ENCODE measurements around the gene DRP2. TPM values are rescaled to one million over a fixed set of nuclear protein-coding genes. Genes with fewer than 3 reads are reported as not detected.
A peak's percentile ranks its signal among the peaks of the same experiment; 100 is the strongest.
"Not testable (repeated sequence)": the region's sequence is repeated elsewhere in the genome, so short reads cannot be mapped to it uniquely, and the experiment has no call there.

The DRP2 gene
- total and polyA plus RNA-seq, 2 donors, result 0.75 to 2.7 TPM

DNA sequence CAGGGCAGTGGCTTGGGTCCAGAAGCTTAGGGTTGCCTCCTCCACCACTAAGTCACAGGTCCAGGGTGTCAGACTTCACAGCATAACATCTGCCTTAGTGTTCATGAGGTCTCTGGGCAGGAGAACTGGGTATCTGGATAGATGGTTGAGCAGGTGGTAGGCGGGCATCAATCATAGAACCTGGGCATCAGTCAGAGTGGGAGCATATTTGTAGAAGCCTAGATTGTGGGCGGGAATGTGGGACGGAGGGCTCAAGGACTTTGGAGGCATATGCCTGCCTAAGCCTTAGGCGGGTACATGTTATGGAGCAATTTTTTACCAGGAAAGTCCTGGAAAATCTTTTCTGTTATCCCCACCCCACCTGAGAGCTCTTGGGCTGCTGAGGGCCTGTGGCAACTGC is 43.0 kb downstream of the DRP2 start:
- Histone ChIP-seq H3K36me3 (ENCODE audit: insufficient read depth) (no peaks in the 10 kb centered on the region), H3K27ac (ENCODE audit: low read depth) (no peak overlapping the region), H3K4me3 (ENCODE audit: low read depth, low read length) (no peak overlapping the region), H3K4me1 (ENCODE audit: insufficient read depth) (no peaks in the 10 kb centered on the region)
- WGBS, result 98% methylated on average over 4 of the region's 4 CpGs
- no peak for DNase-seq (ENCODE audit: extremely low spot score)

DNA sequence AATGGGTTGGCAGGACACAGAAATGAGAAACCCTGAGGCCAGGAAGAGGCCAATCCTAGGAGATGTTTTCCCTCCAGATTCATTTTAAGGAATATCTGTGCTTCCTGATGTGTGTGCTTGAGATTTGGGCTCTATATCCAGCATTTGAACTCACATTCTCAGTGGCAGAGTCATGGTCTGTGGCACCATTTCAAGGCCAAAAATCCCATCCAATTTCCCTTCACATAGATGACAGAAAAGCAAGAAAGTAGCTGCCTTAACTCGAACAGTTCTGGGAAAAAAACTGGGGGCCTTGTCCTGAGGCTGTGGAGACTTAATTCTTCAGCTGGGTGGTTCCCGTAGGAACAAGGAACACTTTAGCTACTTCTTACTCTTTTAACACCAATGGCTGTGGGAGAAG is 44.2 kb downstream of the DRP2 start:
- Histone ChIP-seq H3K36me3 (ENCODE audit: insufficient read depth) (no peaks in the 10 kb centered on the region), H3K4me1 (ENCODE audit: insufficient read depth) (no peaks in the 10 kb centered on the region), H3K4me3 (ENCODE audit: low read depth, low read length) (no peak overlapping the region), H3K27ac (ENCODE audit: low read depth) (no peak overlapping the region)
- DNase-seq (ENCODE audit: extremely low spot score), result no peak
- 73% methylated on average over 2 of the region's 2 CpGs for WGBS

DNA sequence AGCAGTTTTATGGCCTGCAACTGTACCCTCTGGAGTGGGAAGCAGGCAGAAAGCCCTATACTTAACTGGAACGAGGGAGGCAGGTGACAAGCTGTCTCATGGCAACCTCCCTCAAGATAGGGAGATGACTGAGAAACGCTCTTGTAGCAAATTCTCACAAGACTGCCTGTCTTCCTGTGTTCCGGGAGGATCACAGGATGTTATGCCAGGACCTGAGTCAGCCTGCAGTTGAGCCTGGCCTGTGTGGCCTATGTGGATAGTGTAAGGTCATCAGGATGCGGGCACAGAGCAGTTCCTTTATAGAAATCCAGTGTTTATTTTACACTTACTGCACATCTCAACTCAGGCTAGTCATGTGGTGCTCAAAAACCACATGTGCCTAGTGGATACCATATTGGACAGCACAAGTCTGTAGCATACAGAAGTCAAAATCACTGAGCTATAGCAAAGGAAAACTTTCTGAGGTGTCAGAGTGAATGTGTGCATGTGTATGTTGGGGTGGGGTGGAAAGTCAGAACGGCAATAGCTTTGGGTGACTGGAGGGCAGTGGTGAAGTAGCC is 46.4 kb downstream of the DRP2 start:
- H3K4me1 ChIP-seq (ENCODE audit: insufficient read depth), result no peaks in the 10 kb centered on the region
- H3K36me3 ChIP-seq (ENCODE audit: insufficient read depth), result no peaks in the 10 kb centered on the region
- 59% methylated on average over 5 of the region's 5 CpGs for WGBS
- no peak for DNase-seq (ENCODE audit: extremely low spot score)
- no peak overlapping the region for H3K4me3 ChIP-seq (ENCODE audit: low read depth, low read length)
- H3K27ac ChIP-seq (ENCODE audit: low read depth), result no peak overlapping the region

DNA sequence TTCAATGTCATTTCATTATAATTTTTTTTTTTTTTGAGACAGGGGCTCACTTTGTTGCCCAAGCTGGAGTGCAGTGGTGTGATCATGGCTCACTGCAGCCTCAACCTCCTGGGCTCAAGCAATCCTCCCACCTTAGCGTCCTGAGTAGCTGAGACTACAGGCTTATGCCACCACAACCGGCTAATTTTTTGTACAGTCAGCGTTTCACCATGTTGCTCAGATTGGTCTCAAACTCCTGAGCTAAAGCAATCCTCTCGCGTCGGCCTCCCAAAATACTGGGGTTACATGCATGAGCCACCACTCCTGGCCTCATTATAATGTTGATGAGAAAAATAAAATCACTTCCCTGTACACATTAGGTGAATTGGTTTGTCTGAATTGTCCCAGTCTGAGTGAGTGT is 54.6 kb downstream of the DRP2 start:
- Histone ChIP-seq H3K4me1 (ENCODE audit: insufficient read depth) (no peaks in the 10 kb centered on the region), H3K4me3 (ENCODE audit: low read depth, low read length) (no peak overlapping the region), H3K27ac (ENCODE audit: low read depth) (no peak overlapping the region), H3K36me3 (ENCODE audit: insufficient read depth) (no peaks in the 10 kb centered on the region)
- 95% methylated on average over 6 of the region's 6 CpGs for WGBS
- DNase-seq (ENCODE audit: extremely low spot score), result no peak

DNA sequence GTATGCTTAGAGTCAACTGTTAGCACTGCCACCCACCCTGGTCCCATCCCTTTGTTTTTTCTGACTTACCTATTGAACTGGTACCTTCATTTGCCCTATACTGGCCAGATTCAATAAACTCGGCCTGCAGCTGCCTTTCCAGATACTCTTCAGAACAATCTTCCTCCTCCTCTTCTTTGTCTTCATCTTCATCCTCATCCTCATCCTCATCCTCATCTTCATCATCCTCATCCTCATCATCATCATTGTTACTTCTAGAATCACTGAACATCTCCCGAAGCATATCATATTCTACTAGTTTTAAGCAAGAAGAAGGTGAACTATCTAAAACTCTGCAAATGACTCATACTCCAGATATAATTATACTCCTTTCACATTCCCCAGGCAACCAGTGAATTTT is 56.7 kb downstream of the DRP2 start:
- 93% methylated on average over 2 of the region's 2 CpGs for WGBS
- DNase-seq (ENCODE audit: extremely low spot score), result no peak
- no peak overlapping the region for H3K27ac ChIP-seq (ENCODE audit: low read depth)
- no peaks in the 10 kb centered on the region for H3K4me1 ChIP-seq (ENCODE audit: insufficient read depth)
- no peak overlapping the region for H3K4me3 ChIP-seq (ENCODE audit: low read depth, low read length)
- H3K36me3 ChIP-seq (ENCODE audit: insufficient read depth), result no peaks in the 10 kb centered on the region

DNA sequence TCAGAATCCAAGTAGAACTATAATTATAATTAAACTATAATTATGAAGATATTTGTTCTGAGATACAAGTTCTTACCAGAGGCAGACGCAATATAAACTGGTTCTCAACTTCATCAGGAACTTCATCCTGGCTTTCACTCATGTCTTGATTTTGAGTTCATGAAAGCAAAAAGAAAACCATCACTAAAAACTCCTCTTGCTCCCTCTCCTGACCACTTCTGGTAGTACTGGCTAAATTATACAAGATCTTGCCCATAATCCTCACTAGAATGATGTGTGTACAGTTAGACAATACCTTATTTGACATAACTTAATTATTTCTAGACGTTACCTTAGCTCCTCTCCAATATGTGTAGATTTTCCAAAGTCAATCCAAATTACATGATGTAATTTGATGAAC is 67.8 kb downstream of the DRP2 start:
- H3K27ac ChIP-seq (ENCODE audit: low read depth), result no peak overlapping the region
- no peak overlapping the region for H3K4me3 ChIP-seq (ENCODE audit: low read depth, low read length)
- 8% methylated on average over 2 of the region's 2 CpGs for WGBS
- DNase-seq (ENCODE audit: extremely low spot score), result no peak
- no peaks in the 10 kb centered on the region for H3K36me3 ChIP-seq (ENCODE audit: insufficient read depth)
- no peaks in the 10 kb centered on the region for H3K4me1 ChIP-seq (ENCODE audit: insufficient read depth)

DNA sequence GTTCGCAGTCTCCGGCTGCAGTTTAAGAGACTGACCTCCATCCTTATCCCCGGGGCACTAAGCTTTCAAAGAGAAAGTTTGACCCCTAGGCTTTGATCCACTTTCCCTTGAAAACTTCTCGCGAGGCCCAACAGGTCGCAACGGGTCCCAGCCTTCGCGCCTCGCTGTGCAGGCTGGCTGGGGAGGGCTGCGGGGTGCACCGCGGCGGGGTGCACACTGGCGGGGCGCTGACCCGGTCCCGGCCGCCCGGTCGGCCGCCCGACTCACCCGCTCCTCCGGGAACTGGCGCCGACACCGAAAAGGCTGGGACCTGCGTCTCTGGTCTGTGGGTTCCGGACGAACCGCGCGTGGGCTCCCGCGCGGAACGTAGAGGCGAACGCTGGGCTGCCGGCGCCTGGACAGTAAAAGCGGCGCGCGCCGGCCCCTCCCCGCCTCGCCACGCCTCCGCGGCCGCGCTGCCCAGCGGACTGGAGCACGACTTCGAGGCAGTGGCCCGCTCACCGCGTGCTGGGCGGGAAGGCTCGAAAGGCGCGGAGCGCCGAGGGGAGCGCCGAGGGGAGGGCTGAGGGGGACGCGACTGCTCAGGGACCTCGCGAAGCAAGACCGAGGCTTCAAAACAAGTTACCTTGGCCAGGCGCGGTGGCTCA is 71.5 kb downstream of the DRP2 start, which contains the start of gene TAF7L:
Gene TAF7L (minus strand): TSS at position 378 of the 647 bp plus-strand sequence. CDS start 3,791 bp downstream, outside the sequence.
- Histone ChIP-seq H3K27ac (ENCODE audit: low read depth) (no peak within 1 kb of the TSS), H3K4me3 (ENCODE audit: low read depth, low read length) (peak within 1 kb of the TSS; percentile 29), H3K36me3 (ENCODE audit: insufficient read depth) (no peaks in the 10 kb centered on the region), H3K4me1 (ENCODE audit: insufficient read depth) (no peaks in the 10 kb centered on the region)
- no peak for DNase-seq (ENCODE audit: extremely low spot score)
- WGBS, result 10% methylated on average over 74 of the region's 75 CpGs

DNA sequence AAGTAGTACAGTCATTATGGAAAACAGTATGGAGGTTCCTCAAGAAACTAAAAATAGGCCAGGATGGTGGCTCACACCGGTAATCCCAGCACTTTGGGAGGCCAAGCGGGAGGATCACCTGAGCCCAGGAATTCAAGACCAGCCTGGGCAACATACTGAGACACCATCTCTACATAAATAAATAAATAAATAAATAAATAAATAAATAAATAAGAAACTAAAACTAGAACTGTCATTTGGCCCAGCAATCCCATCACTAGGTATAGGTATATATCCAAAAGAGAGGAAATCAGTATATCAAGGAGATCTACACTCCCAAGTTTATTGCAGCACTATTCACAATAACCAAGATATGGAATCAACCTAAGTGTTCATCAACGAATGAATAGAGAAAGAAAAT is 76.0 kb downstream of the DRP2 start:
- H3K36me3 ChIP-seq (ENCODE audit: insufficient read depth); H3K27ac ChIP-seq (ENCODE audit: low read depth); H3K4me1 ChIP-seq (ENCODE audit: insufficient read depth); H3K4me3 ChIP-seq (ENCODE audit: low read depth, low read length); DNase-seq (ENCODE audit: extremely low spot score): not testable (repeated sequence)
- WGBS, result 97% methylated on average over 3 of the region's 3 CpGs

DNA sequence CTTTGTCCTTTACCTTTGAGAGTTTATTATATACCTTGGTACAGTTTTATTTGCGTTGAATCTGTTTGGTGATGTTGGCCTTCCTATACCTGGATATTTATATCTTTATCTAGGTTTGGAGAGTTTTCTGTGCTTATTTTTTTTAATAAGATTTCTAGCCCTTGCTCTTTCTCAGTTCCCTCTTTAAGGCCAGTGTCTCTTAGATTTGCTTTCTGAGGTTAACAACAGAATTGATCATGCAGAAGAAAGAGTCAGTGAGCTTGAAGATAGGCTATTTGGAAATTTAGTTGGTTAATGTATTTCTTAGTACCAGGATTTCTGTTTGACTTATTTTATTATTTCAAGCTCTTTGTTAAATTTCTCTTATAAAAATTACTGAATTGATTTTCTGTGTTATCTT is 84.2 kb downstream of the DRP2 start:
- Histone ChIP-seq H3K36me3 (ENCODE audit: insufficient read depth) (no peaks in the 10 kb centered on the region), H3K4me3 (ENCODE audit: low read depth, low read length) (no peak overlapping the region), H3K27ac (ENCODE audit: low read depth) (no peak overlapping the region), H3K4me1 (ENCODE audit: insufficient read depth) (no peaks in the 10 kb centered on the region)
- 97% methylated on average over 1 of the region's 1 CpG for whole genome bisulfite sequencing
- no peak for DNase-seq (ENCODE audit: extremely low spot score)

Small RNA genes lying within 50 kb of the gene (small RNA-seq; reads per million reads assigned to genes)
- not detected for gene Z70280.1

Other genes with a start within 250 kb of the DRP2 start
- gene TRMT2B, start 167.7 kb upstream of the DRP2 start, total RNA-seq, result 16.5 TPM
- gene TRMT2B, start 167.7 kb upstream of the DRP2 start, polyA plus RNA-seq, result 6.4 TPM
- 8.0 TPM for gene TMEM35A, start 140.9 kb upstream of the DRP2 start, total RNA-seq
- 23.2 TPM for gene TMEM35A, start 140.9 kb upstream of the DRP2 start, polyA plus RNA-seq
- 19.6 TPM for gene CENPI, start 121.6 kb upstream of the DRP2 start, total RNA-seq
- gene CENPI, start 121.6 kb upstream of the DRP2 start, polyA plus RNA-seq, result 1.1 TPM
- gene TAF7L, start 71.5 kb downstream of the DRP2 start, total RNA-seq, result 0.26 TPM
- gene TAF7L, start 71.5 kb downstream of the DRP2 start, polyA plus RNA-seq, result 0.13 TPM
- 4.6 TPM for gene TIMM8A, start 129.0 kb downstream of the DRP2 start, total RNA-seq
- 6.2 TPM for gene TIMM8A, start 129.0 kb downstream of the DRP2 start, polyA plus RNA-seq
- 7.6 TPM for gene BTK, start 166.4 kb downstream of the DRP2 start, total RNA-seq
- 3.9 TPM for gene BTK, start 166.4 kb downstream of the DRP2 start, polyA plus RNA-seq
- 808 TPM for gene RPL36A, start 171.2 kb downstream of the DRP2 start, total RNA-seq
- 1,560 TPM for gene RPL36A, start 171.2 kb downstream of the DRP2 start, polyA plus RNA-seq
- 21.3 TPM for gene GLA, start 188.1 kb downstream of the DRP2 start, total RNA-seq
- 21.3 TPM for gene GLA, start 188.1 kb downstream of the DRP2 start, polyA plus RNA-seq
- 60.4 TPM for gene HNRNPH2, start 188.4 kb downstream of the DRP2 start, total RNA-seq
- 86.2 TPM for gene HNRNPH2, start 188.4 kb downstream of the DRP2 start, polyA plus RNA-seq